Ovary (tissue), 10 donors: ENCODE measurements around the gene BCAR3. TPM values are rescaled to one million over a fixed set of nuclear protein-coding genes. Genes with fewer than 3 reads are reported as not detected.

Experiments used
- DNase-seq, 5 donors: peaks; one replicate each; pipeline ENCODE4 v3.0.0-alpha.2; 2019 to 2020
- H3K27ac ChIP-seq, 2 donors: fragments of 200-600 bp; one replicate each; pipeline versions ENCODE4 v1.5.1 to v1.8.0; 2019 to 2022
- H3K27me3 ChIP-seq: fragments of 200-600 bp; one replicate; pipeline ENCODE4 v1.8.0; 2022
- H3K36me3 ChIP-seq: fragments of 200-600 bp; sonication (generic); one replicate; pipeline ENCODE4 v1.5.1; 2019
- H3K4me1 ChIP-seq: one replicate; pipeline ENCODE4 v1.8.1; 2013; ENCODE audit warnings: mild to moderate bottlenecking, moderate library complexity; ENCODE audit not compliant: insufficient read depth
- H3K4me3 ChIP-seq: fragments of 200-600 bp; sonication (generic); one replicate; pipeline ENCODE4 v1.5.1; 2017
- H3K9me3 ChIP-seq, 2 donors: fragments of 200-600 bp in 1 of 2; sonication (generic) in 1 of 2; one replicate each; pipeline versions ENCODE4 v1.5.1 to v1.8.1; 2013 to 2019; ENCODE audit warnings: mild to moderate bottlenecking in 1 of 2, moderate library complexity in 1 of 2
- CTCF ChIP-seq, 3 donors: fragments of 450-650 bp in 2 of 3; fragments of 200-600 bp in 1 of 3; IDR thresholded peaks; one replicate each; pipeline versions ENCODE4 v1.5.1 to v1.8.0; 2016 to 2022; ENCODE audit warnings: antibody characterized with exemption in 3 of 3, mild to moderate bottlenecking in 1 of 3
- EP300 ChIP-seq: sonication (generic); formaldehyde crosslinking; IDR thresholded peaks from one replicate; pipeline ENCODE4 v1.6.1; 2017; ENCODE audit warnings: antibody characterized with exemption
- POLR2A ChIP-seq: fragments of 450-650 bp; IDR thresholded peaks from one replicate; pipeline ENCODE4 v1.6.1; 2017; ENCODE audit warnings: antibody characterized with exemption, mild to moderate bottlenecking, moderate library complexity
- WGBS, 3 donors: extraction: QIAGEN DNeasy Blood & Tissue Kit in 1 of 3; methylation state at CpG; one replicate each; pipeline versions ENCODE4 v1.1.5 to v1.1.7; 2013 to 2017; 5-methylcytosine and 5-hydroxymethylcytosine counted together
- intact Hi-C, 4 donors: fragments of 100-400 bp; cut with DNase I; formaldehyde crosslinking; loops; one replicate each; pipeline versions ENCODE4 v1.11.0 to v1.15.1; 2022 to 2023
- long read RNA-seq, 3 donors: library from polyadenylated mRNA in 2 of 3; unstranded in 2 of 3; transcript quantifications; one replicate each; pipeline ENCODE4 v2.0.0 and lab custom pipeline, GENCODE V29; 2021 to 2026
- polyA plus RNA-seq, 2 donors: library from polyadenylated mRNA; stranded (reverse); fragments of 200-250 nt in 1 of 2; fragments of 350-450 nt in 1 of 2; fragmentation: Illumina TruSeq in 1 of 2; extraction: RNeasy Lipid Tissue Mini Kit (QIAGEN cat#74804) in 1 of 2; gene quantifications; one replicate each; pipeline ENCODE4 v1.2.3, GENCODE V29; 2013 to 2014
- total RNA-seq, 7 donors: library from RNA; depleted of rRNA in 2 of 7; stranded (reverse); fragments of >200 nt in 2 of 7; fragmentation: NEBNext Ultra II Directional in 3 of 7; extraction: Animal tissue kit (Norgen Biotek cat#: 25700) in 3 of 7; gene quantifications; one replicate each; pipeline versions ENCODE4 v1.1.0 to v1.2.4, GENCODE V29; 2016 to 2023
- donor health status: DM: no; HTN: no; CAD: no; lungs with moderate emphysema.
- donor health status: DM: no; HTN: no; CAD: no.
- donor health status: Bipolar disorder and iron deficiency.
- donor health status: DM: yes; HTN: yes; CAD: no.
- donor health status: DM: no; HTN: no; CAD: no.
- donor health status: DM: yes; HTN: yes; CAD: no.

The BCAR3 gene
- total RNA-seq (10 to 100 TPM; 13.8 to 30.8 (median 17.5) TPM), polyA plus RNA-seq (10 to 100 TPM; 14.7 to 23.0 TPM)
- long read RNA-seq, donor 1, transcript BCAR3-201 (12 exons, 3,171 nt): major isoform, 6 of 40 reads
- long read RNA-seq, donor 1, partial matches to known transcripts: 23 of 40 reads
- long read RNA-seq, donor 1, other reads (novel, unspliced or antisense): 11 of 40 reads
- long read RNA-seq, donor 2, transcript BCAR3-201 (12 exons, 3,171 nt): major isoform, 6 of 6 reads
- long read RNA-seq, donor 2, partial matches to known transcripts: 0 of 6 reads
- long read RNA-seq, donor 2, other reads (novel, unspliced or antisense): 0 of 6 reads
- long read RNA-seq, donor 3, transcript BCAR3-201 (12 exons, 3,171 nt): major isoform, 36 of 61 reads
- long read RNA-seq, donor 3, partial matches to known transcripts: 6 of 61 reads
- long read RNA-seq, donor 3, other reads (novel, unspliced or antisense): 17 of 61 reads

GRCh38 chr1:93681101-93681988 is at the start of gene BCAR3:
TSS of gene BCAR3 (minus strand) at chr1:93681837. CDS start at chr1:93674930, 6,907 bp downstream.
- H3K9me3 ChIP-seq: no peaks in the 10 kb centered on the region
- DNase-seq: peak; percentile 69 to 84 (median 76)
- peaks cover 7% of the 10 kb centered on the region for H3K4me1 ChIP-seq
- TF ChIP-seq EP300 (no peak), CTCF (IDR thresholded peaks at IDR 0.05) (peak in 2 of 3 donors; percentile 36 to 51), POLR2A (peak; percentile 43)
- peak within 1 kb of the TSS; percentile 70 for H3K4me3 ChIP-seq
- H3K27ac ChIP-seq: peak within 1 kb of the TSS; percentile 72 to 90
- WGBS, 3 donors: 0 to 2% (median 1%) methylated on average over 55 to 105 of the region's 105 CpGs
- no peaks in the 10 kb centered on the region for H3K27me3 ChIP-seq
- intact Hi-C loops: loop anchor here in 2 of 4 donors (2.0 to 5.0 kb wide), 2 partner anchors 39 to 51 kb away; no protein-coding TSS in a partner anchor
- no peaks in the 10 kb centered on the region for H3K36me3 ChIP-seq

GRCh38 chr1:93730621-93731020 is 49.0 kb upstream of the BCAR3 start:
- intact Hi-C loops: no loop called here
- Histone ChIP-seq H3K4me3 (no peak overlapping the region), H3K27ac (no peak overlapping the region), H3K36me3 (no peaks in the 10 kb centered on the region), H3K27me3 (no peaks in the 10 kb centered on the region), H3K9me3 (no peaks in the 10 kb centered on the region), H3K4me1 (peaks cover 10% of the 10 kb centered on the region)
- no peak for TF ChIP-seq POLR2A
- no peak for TF ChIP-seq EP300
- TF ChIP-seq CTCF (IDR thresholded peaks at IDR 0.05): no peak
- WGBS, 3 donors: 65 to 76% (median 71%) methylated on average over 2 of the region's 2 CpGs
- DNase-seq: no peak

GRCh38 chr1:93729906-93730305 is 48.3 kb upstream of the BCAR3 start:
- WGBS, 3 donors: 88 to 90% (median 88%) methylated on average over 4 of the region's 4 CpGs

More at GRCh38 chr1:93729906-93730305, 48.3 kb upstream of the BCAR3 start:
- TF ChIP-seq CTCF (IDR thresholded peaks at IDR 0.05) (no peak), POLR2A (no peak), EP300 (no peak)
- no peak overlapping the region for H3K4me3 ChIP-seq
- no peaks in the 10 kb centered on the region for H3K9me3 ChIP-seq
- no peaks in the 10 kb centered on the region for H3K36me3 ChIP-seq
- H3K27ac ChIP-seq: no peak overlapping the region
- peaks cover 10% of the 10 kb centered on the region for H3K4me1 ChIP-seq
- no peak for DNase-seq
- intact Hi-C loops: no loop called here
- H3K27me3 ChIP-seq: no peaks in the 10 kb centered on the region
